ENCODE results near the gene KDM3B.

DNA sequence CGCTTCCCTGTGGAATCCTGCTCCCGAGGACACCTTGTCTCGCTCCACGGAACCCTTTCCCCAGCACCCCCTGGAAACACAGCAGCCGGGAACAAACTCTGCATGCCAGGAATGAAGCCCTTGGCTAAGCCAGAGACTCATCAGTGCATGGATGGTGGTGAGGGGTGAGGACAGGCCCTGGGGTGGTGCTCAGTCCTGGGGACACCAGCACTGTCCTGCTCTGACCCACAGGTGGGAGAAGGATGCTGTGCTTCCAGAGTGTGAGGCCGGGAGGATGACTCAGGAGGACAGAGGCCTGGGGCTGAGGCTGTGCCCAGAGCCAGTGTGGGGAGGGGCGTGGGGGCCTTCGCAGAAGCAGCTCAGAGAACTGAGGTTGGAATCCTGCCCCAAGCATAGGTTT, 101.6 kb downstream of the KDM3B start:
- TF ChIP-seq CBFA2T2 (conservative IDR thresholded peaks at IDR 0.05) (no peak), ZNF696 (CRISPR knock-in tag; conservative IDR thresholded peaks at IDR 0.05) (no peak), ARID2 (IDR thresholded peaks at IDR 0.05) (no peak)
